Fibroblast of pulmonary artery (primary cell): ENCODE data around the gene CYB5B.
"Not testable (repeated sequence)": the region's sequence is repeated elsewhere in the genome, so short reads cannot be mapped to it uniquely, and the experiment has no call there.

ENCODE experiments used
- DNase-seq: peaks from one replicate; pipeline ENCODE4 v3.0.0-alpha.2; 2010; ENCODE audit warnings: low read depth
- H3K4me3 ChIP-seq: replicated peaks from 2 replicates; pipeline ENCODE4 v1.5.1; 2011; ENCODE audit warnings: low read depth, mild to moderate bottlenecking, control low read depth, low read length, moderate library complexity
- CTCF ChIP-seq: IDR thresholded peaks from 2 replicates; pipeline ENCODE4 v1.5.1; 2011; ENCODE audit warnings: mild to moderate bottlenecking, control low read depth, low read length, inconsistent platforms; ENCODE audit errors: missing control alignments

The CYB5B gene

GRCh38 chr16:69435977-69436820 is 11.8 kb downstream of the CYB5B start:
- DNase-seq = peak; percentile 30
- no peak for TF ChIP-seq CTCF

GRCh38 chr16:69436896-69437295 is 12.5 kb downstream of the CYB5B start:
- peak; percentile 25 for DNase-seq
- no peak overlapping the region for H3K4me3 ChIP-seq
- no peak for TF ChIP-seq CTCF

More at GRCh38 chr16:69435977-69436820, 11.8 kb downstream of the CYB5B start:
- no peak overlapping the region for H3K4me3 ChIP-seq

GRCh38 chr16:69438465-69438864 is 14.0 kb downstream of the CYB5B start:
- TF ChIP-seq CTCF = no peak
- DNase-seq = no peak
- H3K4me3 ChIP-seq = no peak overlapping the region

- TF ChIP-seq CTCF = no peak
- no peak for DNase-seq
Measured at GRCh38 chr16:69440250-69440649, 15.8 kb downstream of the CYB5B start.

GRCh38 chr16:69441030-69441429 is 16.6 kb downstream of the CYB5B start:
- not testable (repeated sequence) for DNase-seq, H3K4me3 ChIP-seq

More at GRCh38 chr16:69440250-69440649, 15.8 kb downstream of the CYB5B start:
- H3K4me3 ChIP-seq = no peak overlapping the region

- peak; percentile 66 for DNase-seq
- no peak for TF ChIP-seq CTCF
- H3K4me3 ChIP-seq = peak overlapping the region; percentile 30
Measured at GRCh38 chr16:69443927-69444631, 19.7 kb downstream of the CYB5B start.

- TF ChIP-seq CTCF = no peak
- peak overlapping the region; percentile 30 for H3K4me3 ChIP-seq
- peak; percentile 54 for DNase-seq
Measured at GRCh38 chr16:69444873-69445517, 20.6 kb downstream of the CYB5B start.
